ENCODE results near the gene EGLN3.

DNA sequence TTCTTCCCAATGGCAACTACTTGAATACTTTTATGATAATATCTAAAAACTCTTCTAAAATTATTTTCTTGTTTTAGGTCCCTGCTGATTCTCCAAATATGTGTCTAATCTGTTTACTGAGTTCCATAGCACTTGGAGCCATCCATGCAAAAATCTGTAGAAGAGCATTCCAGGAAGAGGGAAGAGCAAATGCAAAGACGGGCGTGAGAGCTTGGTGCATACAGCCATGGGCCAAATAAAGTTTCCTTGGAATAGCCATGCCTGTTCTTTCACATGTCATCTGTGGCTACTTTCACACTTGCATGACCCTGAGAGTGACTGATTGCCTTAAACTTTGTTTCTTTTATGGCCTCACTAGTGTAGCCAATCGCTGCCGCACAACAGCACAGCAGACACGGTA lies 13.0 kb upstream of the EGLN3 start:
- TF ChIP-seq, protein P1, sequence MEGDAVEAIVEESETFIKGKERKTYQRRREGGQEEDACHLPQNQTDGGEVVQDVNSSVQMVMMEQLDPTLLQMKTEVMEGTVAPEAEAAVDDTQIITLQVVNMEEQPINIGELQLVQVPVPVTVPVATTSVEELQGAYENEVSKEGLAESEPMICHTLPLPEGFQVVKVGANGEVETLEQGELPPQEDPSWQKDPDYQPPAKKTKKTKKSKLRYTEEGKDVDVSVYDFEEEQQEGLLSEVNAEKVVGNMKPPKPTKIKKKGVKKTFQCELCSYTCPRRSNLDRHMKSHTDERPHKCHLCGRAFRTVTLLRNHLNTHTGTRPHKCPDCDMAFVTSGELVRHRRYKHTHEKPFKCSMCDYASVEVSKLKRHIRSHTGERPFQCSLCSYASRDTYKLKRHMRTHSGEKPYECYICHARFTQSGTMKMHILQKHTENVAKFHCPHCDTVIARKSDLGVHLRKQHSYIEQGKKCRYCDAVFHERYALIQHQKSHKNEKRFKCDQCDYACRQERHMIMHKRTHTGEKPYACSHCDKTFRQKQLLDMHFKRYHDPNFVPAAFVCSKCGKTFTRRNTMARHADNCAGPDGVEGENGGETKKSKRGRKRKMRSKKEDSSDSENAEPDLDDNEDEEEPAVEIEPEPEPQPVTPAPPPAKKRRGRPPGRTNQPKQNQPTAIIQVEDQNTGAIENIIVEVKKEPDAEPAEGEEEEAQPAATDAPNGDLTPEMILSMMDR (IDR thresholded peaks at IDR 0.05): no peak
- TF ChIP-seq ZNF263 (CRISPR knock-in tag; IDR thresholded peaks at IDR 0.05; ENCODE audit: low read depth) (no peak), FOXK1 (CRISPR knock-in tag; IDR thresholded peaks at IDR 0.05) (no peak), SMAD4 (CRISPR knock-in tag; IDR thresholded peaks at IDR 0.05) (no peak), TEAD4 (CRISPR knock-in tag; IDR thresholded peaks at IDR 0.05) (no peak), TP53 (CRISPR knock-in tag; IDR thresholded peaks at IDR 0.05) (no peak), ZNF423 (CRISPR knock-in tag; IDR thresholded peaks at IDR 0.05) (no peak), KAT7 (CRISPR knock-in tag; IDR thresholded peaks at IDR 0.05; ENCODE audit: borderline replicate concordance) (no peak), NFE2L1 (CRISPR knock-in tag; IDR thresholded peaks at IDR 0.05) (no peak), IRF2 (CRISPR knock-in tag; IDR thresholded peaks at IDR 0.05; ENCODE audit: borderline replicate concordance, low read depth) (no peak)
- TF ChIP-seq, protein P2, sequence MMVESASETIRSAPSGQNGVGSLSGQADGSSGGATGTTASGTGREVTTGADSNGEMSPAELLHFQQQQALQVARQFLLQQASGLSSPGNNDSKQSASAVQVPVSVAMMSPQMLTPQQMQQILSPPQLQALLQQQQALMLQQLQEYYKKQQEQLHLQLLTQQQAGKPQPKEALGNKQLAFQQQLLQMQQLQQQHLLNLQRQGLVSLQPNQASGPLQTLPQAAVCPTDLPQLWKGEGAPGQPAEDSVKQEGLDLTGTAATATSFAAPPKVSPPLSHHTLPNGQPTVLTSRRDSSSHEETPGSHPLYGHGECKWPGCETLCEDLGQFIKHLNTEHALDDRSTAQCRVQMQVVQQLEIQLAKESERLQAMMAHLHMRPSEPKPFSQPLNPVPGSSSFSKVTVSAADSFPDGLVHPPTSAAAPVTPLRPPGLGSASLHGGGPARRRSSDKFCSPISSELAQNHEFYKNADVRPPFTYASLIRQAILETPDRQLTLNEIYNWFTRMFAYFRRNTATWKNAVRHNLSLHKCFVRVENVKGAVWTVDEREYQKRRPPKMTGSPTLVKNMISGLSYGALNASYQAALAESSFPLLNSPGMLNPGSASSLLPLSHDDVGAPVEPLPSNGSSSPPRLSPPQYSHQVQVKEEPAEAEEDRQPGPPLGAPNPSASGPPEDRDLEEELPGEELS (CRISPR knock-in tag; IDR thresholded peaks at IDR 0.05): no peak
- TF ChIP-seq, protein P3, sequence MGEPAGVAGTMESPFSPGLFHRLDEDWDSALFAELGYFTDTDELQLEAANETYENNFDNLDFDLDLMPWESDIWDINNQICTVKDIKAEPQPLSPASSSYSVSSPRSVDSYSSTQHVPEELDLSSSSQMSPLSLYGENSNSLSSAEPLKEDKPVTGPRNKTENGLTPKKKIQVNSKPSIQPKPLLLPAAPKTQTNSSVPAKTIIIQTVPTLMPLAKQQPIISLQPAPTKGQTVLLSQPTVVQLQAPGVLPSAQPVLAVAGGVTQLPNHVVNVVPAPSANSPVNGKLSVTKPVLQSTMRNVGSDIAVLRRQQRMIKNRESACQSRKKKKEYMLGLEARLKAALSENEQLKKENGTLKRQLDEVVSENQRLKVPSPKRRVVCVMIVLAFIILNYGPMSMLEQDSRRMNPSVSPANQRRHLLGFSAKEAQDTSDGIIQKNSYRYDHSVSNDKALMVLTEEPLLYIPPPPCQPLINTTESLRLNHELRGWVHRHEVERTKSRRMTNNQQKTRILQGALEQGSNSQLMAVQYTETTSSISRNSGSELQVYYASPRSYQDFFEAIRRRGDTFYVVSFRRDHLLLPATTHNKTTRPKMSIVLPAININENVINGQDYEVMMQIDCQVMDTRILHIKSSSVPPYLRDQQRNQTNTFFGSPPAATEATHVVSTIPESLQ (CRISPR knock-in tag; IDR thresholded peaks at IDR 0.05): no peak
- TF ChIP-seq, protein P4, sequence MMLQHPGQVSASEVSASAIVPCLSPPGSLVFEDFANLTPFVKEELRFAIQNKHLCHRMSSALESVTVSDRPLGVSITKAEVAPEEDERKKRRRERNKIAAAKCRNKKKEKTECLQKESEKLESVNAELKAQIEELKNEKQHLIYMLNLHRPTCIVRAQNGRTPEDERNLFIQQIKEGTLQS (CRISPR knock-in tag; conservative IDR thresholded peaks at IDR 0.05): no peak
- TF ChIP-seq, protein P5, sequence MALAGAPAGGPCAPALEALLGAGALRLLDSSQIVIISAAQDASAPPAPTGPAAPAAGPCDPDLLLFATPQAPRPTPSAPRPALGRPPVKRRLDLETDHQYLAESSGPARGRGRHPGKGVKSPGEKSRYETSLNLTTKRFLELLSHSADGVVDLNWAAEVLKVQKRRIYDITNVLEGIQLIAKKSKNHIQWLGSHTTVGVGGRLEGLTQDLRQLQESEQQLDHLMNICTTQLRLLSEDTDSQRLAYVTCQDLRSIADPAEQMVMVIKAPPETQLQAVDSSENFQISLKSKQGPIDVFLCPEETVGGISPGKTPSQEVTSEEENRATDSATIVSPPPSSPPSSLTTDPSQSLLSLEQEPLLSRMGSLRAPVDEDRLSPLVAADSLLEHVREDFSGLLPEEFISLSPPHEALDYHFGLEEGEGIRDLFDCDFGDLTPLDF (CRISPR knock-in tag; IDR thresholded peaks at IDR 0.05): no peak
